ENCODE measurements around the gene DCC. TPM values are rescaled to one million over a fixed set of nuclear protein-coding genes. Genes with fewer than 3 reads are reported as not detected.

DCC gene
- polyA plus RNA-seq, 1 experiment = 0.15 TPM

DNA sequence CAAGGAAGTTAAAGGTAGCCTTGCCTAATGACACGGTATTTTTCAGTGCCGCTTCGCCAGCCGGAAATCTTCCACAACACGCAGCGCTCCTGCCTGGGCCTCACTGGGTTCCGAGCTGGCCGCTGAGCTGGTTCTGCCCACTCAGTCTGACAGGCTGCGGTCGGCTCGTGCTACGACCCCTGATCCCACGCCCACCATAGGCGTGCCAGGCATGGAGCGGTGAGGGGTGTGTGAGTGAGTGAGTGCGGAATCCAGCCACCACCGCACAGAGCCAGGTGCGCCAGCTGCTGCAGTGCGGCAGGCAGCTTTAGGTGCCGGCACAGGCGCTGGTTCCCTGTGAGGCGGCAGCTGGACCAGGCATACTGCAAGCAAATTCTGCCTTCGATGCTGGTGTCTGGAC is 407.9 kb downstream of the DCC start:
- Histone ChIP-seq H3K4me3 (ENCODE audit: low read depth, low read length) (no peak overlapping the region), H3K27me3 (ENCODE audit: control insufficient read depth, insufficient read depth, low read length) (no peaks in the 10 kb centered on the region), H3K36me3 (ENCODE audit: control insufficient read depth, insufficient read depth, low read length) (no peaks in the 10 kb centered on the region)
- no peak for DNase-seq (ENCODE audit: low read depth)
- POLR2A ChIA-PET = no interaction called here
- CTCF ChIA-PET = no interaction called here
- TF ChIP-seq, protein P1, sequence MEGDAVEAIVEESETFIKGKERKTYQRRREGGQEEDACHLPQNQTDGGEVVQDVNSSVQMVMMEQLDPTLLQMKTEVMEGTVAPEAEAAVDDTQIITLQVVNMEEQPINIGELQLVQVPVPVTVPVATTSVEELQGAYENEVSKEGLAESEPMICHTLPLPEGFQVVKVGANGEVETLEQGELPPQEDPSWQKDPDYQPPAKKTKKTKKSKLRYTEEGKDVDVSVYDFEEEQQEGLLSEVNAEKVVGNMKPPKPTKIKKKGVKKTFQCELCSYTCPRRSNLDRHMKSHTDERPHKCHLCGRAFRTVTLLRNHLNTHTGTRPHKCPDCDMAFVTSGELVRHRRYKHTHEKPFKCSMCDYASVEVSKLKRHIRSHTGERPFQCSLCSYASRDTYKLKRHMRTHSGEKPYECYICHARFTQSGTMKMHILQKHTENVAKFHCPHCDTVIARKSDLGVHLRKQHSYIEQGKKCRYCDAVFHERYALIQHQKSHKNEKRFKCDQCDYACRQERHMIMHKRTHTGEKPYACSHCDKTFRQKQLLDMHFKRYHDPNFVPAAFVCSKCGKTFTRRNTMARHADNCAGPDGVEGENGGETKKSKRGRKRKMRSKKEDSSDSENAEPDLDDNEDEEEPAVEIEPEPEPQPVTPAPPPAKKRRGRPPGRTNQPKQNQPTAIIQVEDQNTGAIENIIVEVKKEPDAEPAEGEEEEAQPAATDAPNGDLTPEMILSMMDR (IDR thresholded peaks at IDR 0.05; ENCODE audit: insufficient read depth, low read depth, low read length) = no peak

DNA sequence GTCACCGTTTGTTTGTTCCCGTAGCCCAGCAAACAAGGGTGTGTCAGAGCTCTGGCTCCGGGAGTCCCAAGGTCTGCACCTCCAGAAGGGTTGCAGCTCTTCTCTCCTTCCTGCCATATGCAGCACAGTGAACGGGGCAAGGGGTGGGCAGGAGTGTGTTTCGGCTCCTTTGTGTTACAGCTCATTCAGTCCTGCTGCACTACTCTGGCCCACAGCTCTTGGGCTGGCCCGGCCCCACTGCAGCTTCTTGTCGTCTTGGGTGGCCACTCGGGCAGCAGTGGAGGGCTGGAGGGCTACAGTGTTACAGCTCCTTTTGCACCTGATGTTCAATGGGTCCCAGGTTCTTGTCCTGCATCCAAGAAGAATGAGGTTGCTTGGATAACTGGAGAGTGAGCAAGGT is 408.3 kb downstream of the DCC start:
- no peak for DNase-seq (ENCODE audit: low read depth)
- TF ChIP-seq, protein P1 (IDR thresholded peaks at IDR 0.05; ENCODE audit: insufficient read depth, low read depth, low read length) = no peak
- H3K27me3 ChIP-seq (ENCODE audit: control insufficient read depth, insufficient read depth, low read length) = no peaks in the 10 kb centered on the region
- ChIA-PET POLR2A (no interaction called here), CTCF (no interaction called here)
- H3K4me3 ChIP-seq (ENCODE audit: low read depth, low read length) = no peak overlapping the region
- H3K36me3 ChIP-seq (ENCODE audit: control insufficient read depth, insufficient read depth, low read length) = no peaks in the 10 kb centered on the region

DNA sequence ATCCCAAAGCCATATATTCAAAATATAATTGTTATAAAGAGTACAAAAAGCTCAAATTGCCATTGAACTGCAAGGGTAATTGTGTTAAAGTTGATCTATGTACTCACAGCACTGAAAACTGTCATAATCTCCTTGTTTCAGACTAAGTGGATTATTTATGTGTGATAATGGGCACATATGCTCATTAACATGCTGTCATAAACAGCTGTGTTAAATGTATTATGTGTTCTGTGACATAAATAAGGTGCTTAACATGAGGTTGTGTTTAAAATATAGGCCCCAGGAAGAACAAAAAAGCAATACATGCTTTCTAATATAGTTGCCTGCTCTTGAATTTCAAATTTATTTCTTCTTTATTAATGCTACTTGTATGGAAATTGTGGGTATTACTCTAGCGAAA is 409.5 kb downstream of the DCC start:
- no peak overlapping the region for H3K4me3 ChIP-seq (ENCODE audit: low read depth, low read length)
- H3K27me3 ChIP-seq (ENCODE audit: control insufficient read depth, insufficient read depth, low read length) = no peaks in the 10 kb centered on the region
- TF ChIP-seq, protein P1 (IDR thresholded peaks at IDR 0.05; ENCODE audit: insufficient read depth, low read depth, low read length) = no peak
- CTCF ChIA-PET = no interaction called here
- no peak for DNase-seq (ENCODE audit: low read depth)
- H3K36me3 ChIP-seq (ENCODE audit: control insufficient read depth, insufficient read depth, low read length) = no peaks in the 10 kb centered on the region
- POLR2A ChIA-PET = no interaction called here

DNA sequence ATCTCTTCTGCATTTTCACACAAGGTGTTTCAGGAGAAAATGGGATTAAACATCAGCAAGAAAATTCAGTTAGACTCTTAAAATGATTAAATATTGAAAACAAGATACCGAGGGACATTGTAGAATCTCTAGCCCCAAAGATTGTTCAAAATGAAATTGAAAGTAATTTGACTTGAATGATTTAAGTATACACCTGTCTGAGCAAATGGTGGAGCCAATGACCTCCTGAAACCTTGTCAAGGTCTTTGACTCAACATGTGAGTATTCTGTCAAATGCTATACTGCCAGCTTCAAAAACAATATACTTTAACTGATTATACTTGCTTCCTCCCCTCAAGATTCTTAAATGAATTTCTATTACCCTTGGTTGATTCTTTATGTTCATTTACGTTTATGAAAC is 411.0 kb downstream of the DCC start:
- H3K4me3 ChIP-seq (ENCODE audit: low read depth, low read length) = no peak overlapping the region
- TF ChIP-seq, protein P1 (IDR thresholded peaks at IDR 0.05; ENCODE audit: insufficient read depth, low read depth, low read length) = no peak
- DNase-seq (ENCODE audit: low read depth) = no peak
- H3K27me3 ChIP-seq (ENCODE audit: control insufficient read depth, insufficient read depth, low read length) = no peaks in the 10 kb centered on the region
- ChIA-PET POLR2A (no interaction called here), CTCF (no interaction called here)
- H3K36me3 ChIP-seq (ENCODE audit: control insufficient read depth, insufficient read depth, low read length) = no peaks in the 10 kb centered on the region

DNA sequence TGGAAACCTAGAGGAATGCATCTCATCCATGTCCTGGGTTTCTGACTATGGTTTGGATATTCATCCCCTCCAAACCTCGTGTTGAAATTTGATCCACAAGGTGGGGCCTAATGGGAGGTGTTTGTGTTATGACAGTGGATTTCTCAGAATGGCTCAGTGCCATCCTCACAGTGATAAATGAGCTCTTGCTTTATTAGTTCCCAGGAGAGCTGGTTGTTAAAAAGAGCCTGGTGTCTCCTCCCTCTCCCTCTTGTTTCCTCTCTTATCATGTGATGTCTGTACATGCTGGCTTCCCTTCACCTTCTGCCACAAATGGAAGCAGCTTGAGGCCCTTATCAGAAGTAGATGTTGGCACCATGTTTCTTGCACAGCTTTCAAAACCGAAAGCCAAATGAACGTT is 424.3 kb downstream of the DCC start:
- H3K4me3 ChIP-seq (ENCODE audit: low read depth, low read length) = no peak overlapping the region
- TF ChIP-seq, protein P1 (IDR thresholded peaks at IDR 0.05; ENCODE audit: insufficient read depth, low read depth, low read length) = no peak
- POLR2A ChIA-PET = no interaction called here
- H3K36me3 ChIP-seq (ENCODE audit: control insufficient read depth, insufficient read depth, low read length) = no peaks in the 10 kb centered on the region
- H3K27me3 ChIP-seq (ENCODE audit: control insufficient read depth, insufficient read depth, low read length) = no peaks in the 10 kb centered on the region
- DNase-seq (ENCODE audit: low read depth) = no peak
- CTCF ChIA-PET = no interaction called here
